Measurements from ENCODE around the gene CAPN15.
"Not testable (repeated sequence)": the region's sequence is repeated elsewhere in the genome, so short reads cannot be mapped to it uniquely, and the experiment has no call there.

DNA sequence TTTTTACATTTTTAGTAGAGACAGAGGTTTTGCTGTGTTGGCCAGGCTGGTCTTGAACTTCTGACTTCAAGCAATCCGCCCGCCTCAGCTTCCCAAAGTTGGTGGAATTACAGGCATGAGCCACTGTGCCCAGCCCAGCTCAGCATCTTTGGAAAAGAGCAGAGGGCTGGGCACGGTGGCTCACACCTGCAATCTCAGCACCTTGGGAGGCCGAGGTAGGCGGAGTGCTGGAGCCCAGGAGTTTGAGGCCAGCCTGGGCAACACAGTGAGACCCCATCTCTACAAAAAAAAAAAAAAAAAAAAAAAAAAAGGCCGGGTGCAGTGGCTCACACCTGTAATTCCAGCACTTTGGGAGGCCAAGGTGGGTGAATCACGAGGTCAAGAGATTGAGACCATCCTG lies 70.1 kb downstream of the CAPN15 start:
- TF ChIP-seq, protein P1, sequence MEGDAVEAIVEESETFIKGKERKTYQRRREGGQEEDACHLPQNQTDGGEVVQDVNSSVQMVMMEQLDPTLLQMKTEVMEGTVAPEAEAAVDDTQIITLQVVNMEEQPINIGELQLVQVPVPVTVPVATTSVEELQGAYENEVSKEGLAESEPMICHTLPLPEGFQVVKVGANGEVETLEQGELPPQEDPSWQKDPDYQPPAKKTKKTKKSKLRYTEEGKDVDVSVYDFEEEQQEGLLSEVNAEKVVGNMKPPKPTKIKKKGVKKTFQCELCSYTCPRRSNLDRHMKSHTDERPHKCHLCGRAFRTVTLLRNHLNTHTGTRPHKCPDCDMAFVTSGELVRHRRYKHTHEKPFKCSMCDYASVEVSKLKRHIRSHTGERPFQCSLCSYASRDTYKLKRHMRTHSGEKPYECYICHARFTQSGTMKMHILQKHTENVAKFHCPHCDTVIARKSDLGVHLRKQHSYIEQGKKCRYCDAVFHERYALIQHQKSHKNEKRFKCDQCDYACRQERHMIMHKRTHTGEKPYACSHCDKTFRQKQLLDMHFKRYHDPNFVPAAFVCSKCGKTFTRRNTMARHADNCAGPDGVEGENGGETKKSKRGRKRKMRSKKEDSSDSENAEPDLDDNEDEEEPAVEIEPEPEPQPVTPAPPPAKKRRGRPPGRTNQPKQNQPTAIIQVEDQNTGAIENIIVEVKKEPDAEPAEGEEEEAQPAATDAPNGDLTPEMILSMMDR (IDR thresholded peaks at IDR 0.05): not testable (repeated sequence)
- TF ChIP-seq POLR2AphosphoS5, POLR2A (IDR thresholded peaks at IDR 0.05): not testable (repeated sequence)

Measured in gastroesophageal sphincter (tissue), 3 donors.